Gastroesophageal sphincter (tissue), 4 donors: ENCODE results near the gene HLA-DRA. TPM values are rescaled to one million over a fixed set of nuclear protein-coding genes. Genes with fewer than 3 reads are reported as not detected.

Source experiments
- ATAC-seq: fragments of 150-250 bp; one replicate; pipeline ENCODE4 v1.9.1; 2016; ENCODE audit warnings: mild to moderate bottlenecking, moderate library complexity
- H3K27ac ChIP-seq, 4 donors: fragments of 200-600 bp; sonication (generic) in 3 of 4; 1 replicate in 3 of 4; 2 replicates in 1 of 4; pipeline ENCODE4 v1.5.1; 2016 to 2019
- H3K27me3 ChIP-seq: fragments of 200-600 bp; sonication (generic); one replicate; pipeline ENCODE4 v1.5.1; 2019
- H3K36me3 ChIP-seq, 2 donors: fragments of 200-600 bp; sonication (generic); one replicate each; pipeline ENCODE4 v1.5.1; 2019; ENCODE audit warnings: control low read depth in 1 of 2
- H3K4me1 ChIP-seq, 3 donors: fragments of 200-600 bp; sonication (generic); 1 replicate in 2 of 3; 2 replicates in 1 of 3; pipeline ENCODE4 v1.5.1; 2016 to 2019; ENCODE audit warnings: control low read depth in 2 of 3
- H3K4me3 ChIP-seq, 2 donors: fragments of 200-600 bp; sonication (generic); one replicate each; pipeline ENCODE4 v1.5.1; 2019; ENCODE audit warnings: mild to moderate bottlenecking in 1 of 2, moderate library complexity in 1 of 2
- H3K9me3 ChIP-seq, 3 donors: fragments of 200-600 bp; sonication (generic); one replicate each; pipeline ENCODE4 v1.5.1; 2017 to 2019; ENCODE audit warnings: control low read depth in 2 of 3
- CTCF ChIP-seq, 4 experiments: fragments of 200-600 bp in 2 of 4; fragments of 450-650 bp in 2 of 4; sonication (generic) in 1 of 4; IDR thresholded peaks; one replicate each; pipeline ENCODE4 v1.5.1; 2017 to 2019; ENCODE audit warnings: antibody characterized with exemption in 4 of 4, mild to moderate bottlenecking in 2 of 4, moderate library complexity in 2 of 4
- EP300 ChIP-seq: sonication (generic); formaldehyde crosslinking; IDR thresholded peaks from one replicate; pipeline ENCODE4 v1.6.1; 2017; ENCODE audit warnings: antibody characterized with exemption, mild to moderate bottlenecking
- POLR2A ChIP-seq, 2 donors: fragments of 450-650 bp; IDR thresholded peaks; one replicate each; pipeline ENCODE4 v1.6.1; 2017; ENCODE audit warnings: antibody characterized with exemption in 2 of 2, mild to moderate bottlenecking in 2 of 2, moderate library complexity in 1 of 2
- POLR2AphosphoS5 ChIP-seq: sonication (generic); formaldehyde crosslinking; IDR thresholded peaks from one replicate; pipeline ENCODE4 v1.6.1; 2017; ENCODE audit warnings: antibody characterized with exemption
- WGBS, 2 donors: methylation state at CpG; one replicate each; pipeline ENCODE4 v1.1.5; 2018; ENCODE audit warnings: low coverage in 1 of 2; 5-methylcytosine and 5-hydroxymethylcytosine counted together
- total RNA-seq, 4 donors: library from RNA; depleted of rRNA; stranded (reverse); fragments of >200 nt; gene quantifications; one replicate each; pipeline ENCODE4 v1.1.0, GENCODE V29; 2016

HLA-DRA gene
- total RNA-seq, 4 donors from 2014 or later, result 43.6 to 285 (median 108) TPM

GRCh38 chr6:32397252-32397920 lies 42.3 kb upstream of the HLA-DRA start:
- no peak for TF ChIP-seq POLR2A (IDR thresholded peaks at IDR 0.05)
- TF ChIP-seq POLR2AphosphoS5, result no peak
- TF ChIP-seq EP300, result no peak
- no peak for TF ChIP-seq CTCF (IDR thresholded peaks at IDR 0.05)
- Histone ChIP-seq H3K27me3 (peaks cover 17% of the 10 kb centered on the region), H3K4me1 (no peaks in the 10 kb centered on the region), H3K4me3 (no peak overlapping the region), H3K36me3 (no peaks in the 10 kb centered on the region), H3K27ac (no peak overlapping the region), H3K9me3 (no peaks in the 10 kb centered on the region)
- ATAC-seq, result no peak
- 74 to 76% methylated on average over 7 of the region's 7 CpGs for WGBS, 2 donors

GRCh38 chr6:32401284-32401963 lies 38.3 kb upstream of the HLA-DRA start:
- Histone ChIP-seq H3K4me3 (no peak overlapping the region), H3K9me3 (no peaks in the 10 kb centered on the region), H3K27ac (no peak overlapping the region), H3K27me3 (peaks cover 51% of the 10 kb centered on the region), H3K4me1 (no peaks in the 10 kb centered on the region), H3K36me3 (no peaks in the 10 kb centered on the region)
- TF ChIP-seq CTCF (IDR thresholded peaks at IDR 0.05) (no peak), POLR2A (IDR thresholded peaks at IDR 0.05) (no peak)
- WGBS, 2 donors, result 24% methylated on average over 3 of the region's 4 CpGs; no CpG with 5 or more reads in 1 of the 2 donors
- ATAC-seq, result no peak

- WGBS, 2 donors, result 29 to 31% methylated on average over 1 to 5 of the region's 8 CpGs
- Histone ChIP-seq H3K36me3 (no peaks in the 10 kb centered on the region), H3K27me3 (peaks cover 65% of the 10 kb centered on the region), H3K9me3 (no peaks in the 10 kb centered on the region), H3K27ac (no peak overlapping the region), H3K4me3 (no peak overlapping the region), H3K4me1 (no peaks in the 10 kb centered on the region)
- TF ChIP-seq POLR2AphosphoS5 (no peak), POLR2A (IDR thresholded peaks at IDR 0.05) (no peak), EP300 (no peak), CTCF (IDR thresholded peaks at IDR 0.05) (no peak)
- ATAC-seq, result no peak
Observed at GRCh38 chr6:32402812-32403211, 36.9 kb upstream of the HLA-DRA start.

DNA sequence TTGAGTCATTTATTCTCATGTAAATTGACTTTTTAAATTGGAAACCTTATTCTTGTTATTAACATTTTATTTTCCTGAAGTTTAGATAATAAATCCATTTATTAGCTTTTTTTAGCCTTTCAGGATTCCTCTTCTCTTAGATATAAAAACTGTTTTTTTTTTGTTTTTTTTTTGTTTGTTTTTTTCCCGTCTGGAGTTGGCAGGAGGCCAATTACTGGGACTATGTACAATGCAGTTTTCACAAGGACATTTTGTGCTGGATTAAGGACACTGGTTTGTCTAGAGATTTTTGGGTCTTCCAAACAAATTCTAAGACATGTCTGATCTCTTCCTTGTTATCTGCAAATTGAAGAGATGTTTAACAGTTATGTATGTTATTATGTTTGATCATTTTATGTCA lies 34.0 kb upstream of the HLA-DRA start:
- no peaks in the 10 kb centered on the region for H3K9me3 ChIP-seq
- H3K36me3 ChIP-seq, result no peaks in the 10 kb centered on the region
- TF ChIP-seq POLR2A (IDR thresholded peaks at IDR 0.05), result no peak
- TF ChIP-seq CTCF (IDR thresholded peaks at IDR 0.05), result no peak
- TF ChIP-seq EP300, result no peak
- TF ChIP-seq POLR2AphosphoS5, result no peak
- no peak overlapping the region for H3K4me3 ChIP-seq
- H3K27ac ChIP-seq, result no peak overlapping the region
- no peak for ATAC-seq
- WGBS, 2 donors, result 27 to 33% methylated on average over 1 of the region's 1 CpG
- peaks cover 70% of the 10 kb centered on the region for H3K27me3 ChIP-seq
- no peaks in the 10 kb centered on the region for H3K4me1 ChIP-seq

GRCh38 chr6:32406197-32406596 lies 33.5 kb upstream of the HLA-DRA start:
- H3K27me3 ChIP-seq, result peaks cover 72% of the 10 kb centered on the region
- 58 to 75% methylated on average over 7 to 9 of the region's 9 CpGs for WGBS, 2 donors
- TF ChIP-seq POLR2A (IDR thresholded peaks at IDR 0.05), result no peak
- no peak for TF ChIP-seq EP300
- no peak for TF ChIP-seq POLR2AphosphoS5
- TF ChIP-seq CTCF (IDR thresholded peaks at IDR 0.05), result no peak
- no peaks in the 10 kb centered on the region for H3K36me3 ChIP-seq
- H3K4me1 ChIP-seq, result no peaks in the 10 kb centered on the region
- no peak overlapping the region for H3K4me3 ChIP-seq
- H3K9me3 ChIP-seq, result no peaks in the 10 kb centered on the region
- H3K27ac ChIP-seq, result no peak overlapping the region
- no peak for ATAC-seq
